NCI-H2171 (cell line): Measurements from ENCODE around the gene SIGLEC8.
"Not testable (repeated sequence)": the region's sequence is repeated elsewhere in the genome, so short reads cannot be mapped to it uniquely, and the experiment has no call there.

Experiments used
- DNase-seq: peaks from one replicate; lab custom pipeline; 2025; lab: John Stamatoyannopoulos, UW

Gene SIGLEC8

GRCh38 chr19:51447510-51447909 lies 10.7 kb downstream of the SIGLEC8 start:
- not testable (repeated sequence) for DNase-seq

- no peak for DNase-seq
These were observed 16.6 kb downstream of the SIGLEC8 start for GRCh38 chr19:51441410-51442390.

DNA sequence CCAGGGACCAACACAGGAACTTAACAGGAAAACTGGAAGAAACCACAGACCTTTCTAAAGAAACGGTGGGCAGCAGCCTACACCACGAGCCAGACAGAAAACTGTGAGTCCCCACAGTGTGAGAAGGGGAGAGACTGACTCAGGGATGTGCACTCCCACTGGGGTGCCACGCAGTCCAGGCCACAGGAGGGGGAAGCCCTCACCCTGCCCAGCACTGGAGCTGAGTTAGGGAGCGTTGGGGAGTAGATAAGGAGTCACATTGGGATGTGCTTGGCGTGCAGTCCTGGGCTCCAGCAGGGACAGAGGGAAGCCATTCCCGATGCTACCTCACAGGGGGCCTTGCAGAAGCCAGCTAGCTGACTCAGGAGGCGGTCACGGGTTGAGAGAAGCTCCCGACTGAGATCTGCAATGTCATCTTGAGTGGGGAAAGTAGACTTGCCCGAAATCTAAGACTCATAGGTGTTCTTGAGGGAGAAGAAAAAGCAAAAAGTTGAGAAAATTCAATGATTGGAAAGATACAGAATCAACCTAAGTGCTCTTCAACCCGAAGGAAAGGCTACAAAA lies 17.3 kb downstream of the SIGLEC8 start:
- DNase-seq: no peak

DNA sequence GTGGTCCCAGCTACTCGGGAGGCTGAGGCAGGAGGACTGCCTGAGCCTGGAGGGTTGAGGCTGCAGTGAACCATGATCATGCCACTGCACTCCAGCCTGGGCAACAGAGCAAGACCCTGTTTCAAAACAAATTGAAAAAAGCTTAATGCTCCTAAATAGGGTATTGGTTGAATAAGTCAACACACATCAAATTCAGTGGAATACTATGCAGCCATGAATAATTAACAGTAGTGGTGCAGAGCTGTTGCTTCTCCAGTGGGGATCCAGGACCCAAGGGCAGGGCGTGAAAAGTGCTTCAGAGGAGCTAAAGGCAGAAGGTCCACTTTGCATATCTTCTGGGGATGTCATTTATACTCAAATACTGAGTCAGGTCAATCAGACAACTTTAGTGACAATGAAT lies 18.2 kb downstream of the SIGLEC8 start:
- no peak for DNase-seq

DNA sequence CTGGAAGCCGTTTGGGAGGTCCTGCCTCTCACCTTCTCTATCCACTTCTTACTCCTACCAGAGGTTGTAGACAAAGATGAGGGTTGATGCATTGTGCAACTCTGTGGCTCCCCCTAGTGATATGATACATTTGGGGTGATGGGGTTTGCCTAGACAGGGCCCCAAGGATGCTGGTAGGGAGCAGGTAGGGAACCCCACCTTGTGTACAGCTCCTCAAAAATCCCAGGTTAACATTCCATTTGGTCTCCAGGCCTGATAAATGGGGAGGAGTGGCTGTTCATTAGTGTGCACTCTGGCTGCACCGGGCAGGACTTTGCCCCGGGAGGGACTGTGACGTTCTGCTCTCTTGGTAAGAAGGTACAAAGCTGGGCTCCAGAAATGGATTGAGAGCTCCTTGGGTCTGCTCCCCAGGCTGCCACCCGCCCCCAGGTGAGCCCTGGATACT lies 19.2 kb downstream of the SIGLEC8 start:
- no peak for DNase-seq

DNA sequence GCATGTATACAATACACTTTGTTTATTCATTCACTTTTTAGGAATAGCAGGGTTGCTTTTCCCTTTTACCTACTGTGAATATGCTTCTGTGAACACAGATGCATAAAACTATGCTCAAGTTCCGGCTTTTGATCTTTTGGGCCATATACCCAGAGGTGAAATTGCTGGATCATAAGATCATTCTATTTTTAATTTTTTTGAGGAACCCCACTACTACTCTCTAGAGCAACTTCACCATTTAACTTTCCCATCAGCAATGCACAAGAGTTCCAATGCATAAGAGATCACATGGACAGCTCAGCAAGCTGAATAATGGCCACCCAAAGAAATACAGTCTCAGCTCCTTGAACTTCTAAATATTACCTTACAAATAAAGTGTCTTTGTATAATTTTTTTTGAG lies 23.8 kb downstream of the SIGLEC8 start:
- no peak for DNase-seq

- no peak for DNase-seq
These were observed 25.2 kb downstream of the SIGLEC8 start for GRCh38 chr19:51433043-51433442.

- DNase-seq: no peak
These were observed 27.1 kb downstream of the SIGLEC8 start for GRCh38 chr19:51431124-51431523.

GRCh38 chr19:51430221-51430620 lies 28.0 kb downstream of the SIGLEC8 start:
- no peak for DNase-seq

- DNase-seq: no peak
These were observed 31.1 kb downstream of the SIGLEC8 start for GRCh38 chr19:51427201-51427600.

- DNase-seq: no peak
These were observed 36.2 kb downstream of the SIGLEC8 start for GRCh38 chr19:51422053-51422448.

DNA sequence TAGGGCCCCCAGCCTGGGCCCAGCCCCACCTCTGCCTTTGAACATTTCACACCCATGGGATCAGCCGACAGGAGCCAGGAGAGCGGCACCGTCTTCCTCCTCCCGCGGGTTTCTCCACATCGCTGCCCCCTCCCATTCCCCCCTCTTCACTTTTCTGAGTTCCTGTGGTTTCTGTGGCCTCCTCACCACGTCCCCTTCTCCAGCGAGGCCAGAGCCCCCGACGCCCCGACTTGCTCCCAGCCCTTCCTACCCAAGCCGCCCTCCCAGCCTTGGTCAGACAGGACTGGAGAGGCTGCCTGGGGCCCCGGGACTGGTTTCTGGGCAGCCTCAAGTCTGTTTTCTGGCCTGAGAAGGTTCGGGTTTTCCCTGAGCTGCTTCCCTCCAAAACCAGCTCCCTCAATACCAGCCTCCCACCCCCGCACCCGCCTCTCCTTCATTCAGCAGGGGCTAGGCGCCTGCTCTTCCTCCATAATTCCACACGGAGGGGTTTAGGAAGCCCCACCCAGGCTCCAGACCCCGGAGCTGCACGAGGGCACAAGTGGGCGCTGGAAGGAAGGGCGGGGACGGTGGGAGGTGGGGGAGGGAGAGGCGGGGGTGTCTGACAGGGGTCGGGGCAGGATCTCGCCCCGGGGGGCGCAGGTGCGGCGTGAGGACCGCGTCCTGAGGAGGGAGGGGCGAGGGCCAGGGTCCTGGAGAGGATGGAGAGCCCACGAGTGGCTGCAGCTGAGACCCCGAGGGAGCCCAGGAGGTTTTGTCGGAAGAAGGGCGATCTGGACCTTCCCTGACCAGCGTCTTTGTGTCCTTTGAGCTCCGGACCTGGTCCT lies 36.8 kb downstream of the SIGLEC8 start:
- DNase-seq: no peak

- not testable (repeated sequence) for DNase-seq
These were observed 37.7 kb downstream of the SIGLEC8 start for GRCh38 chr19:51420511-51420910.

DNA sequence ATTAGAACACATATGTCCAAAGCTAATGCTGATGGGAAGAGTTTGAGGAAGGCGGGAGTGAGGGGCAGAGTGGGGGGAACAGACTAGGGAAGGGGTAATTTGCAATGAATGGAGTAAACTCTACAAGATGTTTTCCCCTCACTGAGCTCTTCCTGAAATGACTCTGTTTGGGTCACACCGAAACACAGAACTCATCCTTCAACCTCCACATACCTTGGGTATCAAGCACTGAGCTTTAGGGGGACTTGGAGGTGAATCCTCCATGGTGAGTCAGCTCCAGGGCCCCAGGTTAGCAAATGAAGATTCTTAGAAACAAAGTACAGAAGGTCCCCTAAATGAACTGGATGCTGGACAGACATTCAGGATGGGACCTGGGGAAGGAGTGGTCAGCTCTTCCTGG lies 39.5 kb downstream of the SIGLEC8 start:
- DNase-seq: no peak

DNA sequence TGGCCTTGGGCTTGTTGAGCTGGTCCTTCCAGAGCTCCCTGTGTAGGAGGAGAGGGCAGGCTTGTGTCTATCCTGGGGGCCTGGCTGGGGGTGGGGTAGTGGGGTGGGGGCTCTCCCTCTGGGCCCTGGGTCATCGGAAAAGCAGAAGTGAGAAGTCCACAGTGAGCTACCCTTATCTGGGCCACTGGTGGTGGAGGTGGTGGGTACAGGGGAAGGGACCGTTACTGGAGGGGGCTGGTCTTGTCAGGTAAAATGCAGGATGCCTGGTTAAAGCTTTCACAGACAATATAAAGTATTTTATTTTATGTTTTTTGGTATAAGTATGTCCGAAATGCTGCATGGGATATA lies 40.5 kb downstream of the SIGLEC8 start:
- no peak for DNase-seq

- no peak for DNase-seq
These were observed 41.0 kb downstream of the SIGLEC8 start, which contains the start of gene SIGLEC10 for GRCh38 chr19:51417107-51417809. Gene SIGLEC10 (minus strand): TSS chr19:51417642. CDS start chr19:51417581, 61 bp downstream.

DNA sequence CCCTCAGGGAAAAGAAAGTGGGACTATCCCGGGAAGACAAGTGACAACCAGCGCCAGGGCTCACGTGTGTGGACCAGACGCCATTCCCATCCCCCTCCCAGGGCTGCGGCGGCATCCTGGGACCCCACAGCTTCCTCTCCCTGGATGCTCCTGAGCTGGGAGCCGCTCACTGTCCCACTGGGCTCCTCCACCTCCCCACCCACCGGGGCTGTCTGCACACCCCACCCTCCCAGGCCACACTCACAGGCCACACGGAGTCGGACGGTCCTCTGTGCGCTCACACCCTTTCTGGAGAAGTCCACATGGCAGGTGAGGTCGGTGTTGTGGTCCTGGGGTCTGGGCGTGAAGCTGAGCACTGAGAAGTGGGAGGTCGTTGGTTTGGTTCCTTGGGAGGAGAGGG lies 41.8 kb downstream of the SIGLEC8 start:
- not testable (repeated sequence) for DNase-seq

- no peak for DNase-seq
These were observed 43.1 kb downstream of the SIGLEC8 start for GRCh38 chr19:51415187-51415586.

DNA sequence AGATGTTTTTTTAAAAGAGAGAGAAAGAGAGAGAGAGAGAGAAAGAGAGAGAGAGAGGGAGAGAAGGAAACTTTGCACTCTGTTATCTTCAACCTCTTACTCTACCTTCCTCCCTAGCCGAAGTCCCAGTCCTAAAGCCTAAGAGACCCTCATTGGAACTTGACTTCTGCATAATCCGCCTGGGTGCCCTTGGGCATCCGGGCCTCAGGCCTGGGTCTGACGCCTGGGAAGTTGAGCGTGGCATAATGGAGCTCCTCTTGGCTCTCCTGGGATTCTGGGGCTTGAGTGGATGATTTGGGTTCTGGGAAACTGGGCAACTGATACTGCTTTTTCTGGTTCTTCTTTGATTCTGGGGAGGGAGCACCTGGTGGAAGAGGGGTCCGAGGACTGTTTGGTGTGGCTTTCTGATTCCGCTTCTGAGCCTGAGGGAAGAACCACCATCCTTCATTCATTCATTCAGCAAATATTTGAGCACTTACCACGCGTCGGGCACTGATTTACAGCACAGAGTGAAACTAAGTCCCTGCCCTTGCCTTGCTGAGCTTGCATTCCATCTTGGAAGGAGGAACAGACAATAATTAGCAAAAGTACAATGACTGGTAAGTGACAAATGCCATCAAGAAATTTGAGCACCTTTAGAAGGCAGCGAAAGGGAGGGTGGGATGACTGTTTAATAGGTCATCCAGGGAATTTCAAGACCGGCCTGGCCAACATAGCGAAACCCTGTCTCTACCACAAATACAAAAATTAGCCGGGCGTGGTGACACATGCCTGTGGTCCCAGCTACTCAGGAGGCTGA lies 47.1 kb downstream of the SIGLEC8 start:
- DNase-seq: no peak

GRCh38 chr19:51407511-51408131 lies 50.6 kb downstream of the SIGLEC8 start:
- no peak for DNase-seq

DNA sequence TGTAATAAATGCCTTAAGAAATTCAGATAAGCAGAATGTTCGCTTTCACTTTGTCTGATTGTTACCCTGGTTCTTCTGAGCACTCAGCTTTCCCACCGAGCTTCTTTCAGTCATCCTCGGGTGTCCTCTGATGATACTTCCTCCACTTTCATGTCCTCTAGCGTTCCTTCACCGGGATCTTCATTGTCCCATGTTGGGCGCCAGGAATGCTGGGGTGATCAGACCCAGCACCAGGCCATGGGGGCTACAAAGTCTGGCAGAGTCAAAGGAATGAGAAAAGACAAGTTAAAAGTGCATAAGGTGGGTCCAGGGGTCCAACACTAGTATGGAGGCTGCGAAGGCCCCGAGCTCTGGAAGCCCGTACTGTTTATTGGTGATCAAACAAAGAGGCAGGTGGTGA lies 56.1 kb downstream of the SIGLEC8 start:
- no peak for DNase-seq
